Transverse colon (tissue), 4 donors: ENCODE results near the gene SARDH. TPM values are rescaled to one million over a fixed set of nuclear protein-coding genes. Genes with fewer than 3 reads are reported as not detected.
"Not testable (repeated sequence)": the region's sequence is repeated elsewhere in the genome, so short reads cannot be mapped to it uniquely, and the experiment has no call there.

Experiments used
- DNase-seq: peaks from one replicate; pipeline ENCODE4 v3.0.0-alpha.2; 2019
- H3K27ac ChIP-seq, 4 donors: fragments of 200-600 bp; sonication (generic); 2 replicates each; pipeline ENCODE4 v1.5.1; 2016 to 2018; ENCODE audit warnings: inconsistent platforms in 4 of 4
- H3K27me3 ChIP-seq: fragments of 200-600 bp; sonication (generic); 2 replicates; pipeline ENCODE4 v1.5.1; 2017; ENCODE audit warnings: inconsistent platforms
- H3K36me3 ChIP-seq, 4 donors: fragments of 200-600 bp; sonication (generic); 2 replicates each; pipeline ENCODE4 v1.5.1; 2017 to 2019; ENCODE audit warnings: inconsistent platforms in 4 of 4
- H3K4me1 ChIP-seq, 4 donors: fragments of 200-600 bp; sonication (generic); 2 replicates each; pipeline ENCODE4 v1.5.1; 2017 to 2020; ENCODE audit warnings: inconsistent platforms in 4 of 4
- H3K4me3 ChIP-seq, 4 donors: fragments of 200-600 bp; sonication (generic); 1 replicate in 1 of 4; 2 replicates in 3 of 4; pipeline versions ENCODE4 v1.5.1 to v1.6.1; 2017 to 2019; ENCODE audit warnings: inconsistent platforms in 4 of 4
- H3K9me3 ChIP-seq, 2 donors: fragments of 200-600 bp; sonication (generic); 2 replicates each; pipeline ENCODE4 v1.5.1; 2017 to 2019; ENCODE audit warnings: inconsistent platforms in 2 of 2
- CTCF ChIP-seq, 5 experiments: fragments of 200-600 bp in 3 of 5; fragments of 450-650 bp in 2 of 5; sonication (generic) in 3 of 5; IDR thresholded peaks; 1 replicate in 2 of 5; 2 replicates in 3 of 5; pipeline ENCODE4 v1.5.1; 2016 to 2017; ENCODE audit warnings: antibody characterized with exemption in 5 of 5, inconsistent platforms in 3 of 5, mild to moderate bottlenecking in 2 of 5, moderate library complexity in 1 of 5
- EP300 ChIP-seq: sonication (generic); formaldehyde crosslinking; IDR thresholded peaks from one replicate; pipeline ENCODE4 v1.6.1; 2017; ENCODE audit warnings: antibody characterized with exemption, low read depth
- POLR2A ChIP-seq: fragments of 450-650 bp; IDR thresholded peaks from one replicate; pipeline ENCODE4 v1.6.1; 2016; ENCODE audit warnings: antibody characterized with exemption, mild to moderate bottlenecking, moderate library complexity
- POLR2AphosphoS5 ChIP-seq, 3 donors: sonication (generic); formaldehyde crosslinking; IDR thresholded peaks; one replicate each; pipeline ENCODE4 v1.6.1; 2016; ENCODE audit warnings: antibody characterized with exemption in 3 of 3
- WGBS, 2 donors: methylation state at CpG; one replicate each; pipeline ENCODE4 v1.1.5; 2018; ENCODE audit warnings: low coverage in 1 of 2; 5-methylcytosine and 5-hydroxymethylcytosine counted together
- in situ Hi-C, 4 donors: fragments of 200-750 bp; cut with MboI; loops; one replicate each; pipeline versions ENCODE4 v1.15.0 to v1.15.1; 2017; ENCODE audit warnings: low sequenced_read_pairs in 3 of 4, low pct_ligation_motif_present in 1 of 4, low pct_unique_long_range_greater_than_20kb in 1 of 4
- intact Hi-C: fragments of 100-400 bp; cut with DNase I; formaldehyde crosslinking; loops from one replicate; pipeline ENCODE4 v1.15.1; 2023; ENCODE audit warnings: low total_unique reads
- total RNA-seq, 4 donors: library from RNA; depleted of rRNA; stranded (reverse); fragments of >200 nt; gene quantifications; one replicate each; pipeline ENCODE4 v1.1.0, GENCODE V29; 2016

SARDH gene
- total RNA-seq, 4 donors from 2014 or later: 0.68 to 1.1 (median 0.95) TPM; not detected in 1

- intact Hi-C loops (no loop called here), in situ Hi-C loops (no loop called here)
- H3K4me1 ChIP-seq: no peaks in the 10 kb centered on the region
- no peak for DNase-seq
- TF ChIP-seq EP300 (no peak), POLR2A (no peak), POLR2AphosphoS5 (IDR thresholded peaks at IDR 0.05) (no peak), CTCF (IDR thresholded peaks at IDR 0.05) (no peak)
- H3K27me3 ChIP-seq: no peaks in the 10 kb centered on the region
- H3K4me3 ChIP-seq: no peak overlapping the region
- H3K36me3 ChIP-seq: peaks cover 0 to 18% (median 4%) of the 10 kb centered on the region in 4 donors
- no peak overlapping the region for H3K27ac ChIP-seq
- 92% methylated on average over 1 of the region's 1 CpG; no CpG with 5 or more reads in 1 of the 2 donors for WGBS, 2 donors
- H3K9me3 ChIP-seq: peaks cover 0 to 7% of the 10 kb centered on the region in 2 donors
Observed at GRCh38 chr9:133767625-133768024, 29.5 kb upstream of the SARDH start.

GRCh38 chr9:133767008-133767407 lies 28.9 kb upstream of the SARDH start:
- in situ Hi-C loops: no loop called here
- WGBS, 2 donors: 86 to 100% methylated on average over 1 of the region's 1 CpG
- H3K4me3 ChIP-seq: no peak overlapping the region
- no peak overlapping the region for H3K27ac ChIP-seq
- H3K4me1 ChIP-seq: no peaks in the 10 kb centered on the region
- peaks cover 0 to 7% of the 10 kb centered on the region in 2 donors for H3K9me3 ChIP-seq
- no peak for TF ChIP-seq CTCF (IDR thresholded peaks at IDR 0.05)
- TF ChIP-seq POLR2AphosphoS5 (IDR thresholded peaks at IDR 0.05): no peak
- no peak for TF ChIP-seq EP300
- no peak for TF ChIP-seq POLR2A
- H3K36me3 ChIP-seq: peaks cover 0 to 18% (median 4%) of the 10 kb centered on the region in 4 donors
- intact Hi-C loops: no loop called here
- no peak for DNase-seq
- H3K27me3 ChIP-seq: no peaks in the 10 kb centered on the region

GRCh38 chr9:133766234-133766633 lies 28.1 kb upstream of the SARDH start:
- in situ Hi-C loops, DNase-seq, H3K27me3 ChIP-seq, H3K4me3 ChIP-seq, H3K4me1 ChIP-seq, H3K27ac ChIP-seq, H3K9me3 ChIP-seq, intact Hi-C loops: not testable (repeated sequence)
- 90 to 93% methylated on average over 2 to 3 of the region's 3 CpGs for WGBS, 2 donors
- peaks cover 0 to 18% (median 4%) of the 10 kb centered on the region in 4 donors for H3K36me3 ChIP-seq

GRCh38 chr9:133763272-133764183 lies 25.4 kb upstream of the SARDH start:
- peaks cover 0 to 18% (median 4%) of the 10 kb centered on the region in 4 donors for H3K36me3 ChIP-seq

GRCh38 chr9:133762488-133763271 lies 24.5 kb upstream of the SARDH start:
- DNase-seq: no peak
- Histone ChIP-seq H3K4me3 (no peak overlapping the region), H3K9me3 (peaks cover 0 to 7% of the 10 kb centered on the region in 2 donors), H3K27me3 (no peaks in the 10 kb centered on the region), H3K4me1 (no peaks in the 10 kb centered on the region), H3K27ac (no peak overlapping the region), H3K36me3 (peaks cover 0 to 18% (median 4%) of the 10 kb centered on the region in 4 donors)
- WGBS, 2 donors: 88 to 93% methylated on average over 5 to 19 of the region's 19 CpGs
- no peak for TF ChIP-seq POLR2A
- TF ChIP-seq POLR2AphosphoS5 (IDR thresholded peaks at IDR 0.05): no peak
- no peak for TF ChIP-seq EP300
- TF ChIP-seq CTCF (IDR thresholded peaks at IDR 0.05): no peak
- in situ Hi-C loops: no loop called here
- intact Hi-C loops: no loop called here

More at GRCh38 chr9:133763272-133764183, 25.4 kb upstream of the SARDH start:
- WGBS, 2 donors: 94% methylated on average over 26 of the region's 26 CpGs; no CpG with 5 or more reads in 1 of the 2 donors
- in situ Hi-C loops (no loop called here), intact Hi-C loops (no loop called here)
- Histone ChIP-seq H3K4me3 (no peak overlapping the region), H3K27ac (no peak overlapping the region), H3K27me3 (no peaks in the 10 kb centered on the region), H3K9me3 (peaks cover 0 to 7% of the 10 kb centered on the region in 2 donors), H3K4me1 (no peaks in the 10 kb centered on the region)
- DNase-seq: no peak
- TF ChIP-seq POLR2AphosphoS5 (IDR thresholded peaks at IDR 0.05) (no peak), POLR2A (no peak)
